BLaER1 (cell line): ENCODE data around the gene CFAP251.
"Not testable (repeated sequence)": the region's sequence is repeated elsewhere in the genome, so short reads cannot be mapped to it uniquely, and the experiment has no call there.

Experiments used
- H3K27ac ChIP-seq: shearing (Covaris generic); formaldehyde crosslinking; 2 replicates; pipeline ENCODE4 v1.8.1; 2022
- H3K27me3 ChIP-seq: shearing (Covaris generic); formaldehyde crosslinking; 2 replicates; pipeline ENCODE4 v1.8.1; 2022
- H3K36me3 ChIP-seq: shearing (Covaris generic); formaldehyde crosslinking; 2 replicates; pipeline ENCODE4 v1.8.1; 2022
- H3K4me1 ChIP-seq: shearing (Covaris generic); formaldehyde crosslinking; 2 replicates; pipeline ENCODE4 v1.8.1; 2022
- H3K4me2 ChIP-seq: shearing (Covaris generic); formaldehyde crosslinking; 2 replicates; pipeline ENCODE4 v1.8.1; 2022
- H3K4me3 ChIP-seq: shearing (Covaris generic); formaldehyde crosslinking; 2 replicates; pipeline ENCODE4 v1.8.1; 2022
- H3K9ac ChIP-seq: shearing (Covaris generic); formaldehyde crosslinking; 2 replicates; pipeline ENCODE4 v1.8.1; 2022
- H3K9me3 ChIP-seq: shearing (Covaris generic); formaldehyde crosslinking; 2 replicates; pipeline ENCODE4 v1.8.1; 2022
- H4K20me1 ChIP-seq: shearing (Covaris generic); formaldehyde crosslinking; 2 replicates; pipeline ENCODE4 v1.8.1; 2022
- Cebpa-rat ChIP-seq: shearing (Covaris generic); IDR thresholded peaks from 2 replicates; pipeline ENCODE4 v1.8.1; 2022

CFAP251 gene

GRCh38 chr12:121926874-121927706 lies 8.7 kb downstream of the CFAP251 start:
- Histone ChIP-seq H3K9ac (no peak overlapping the region), H3K4me3 (no peak overlapping the region), H3K9me3 (no peaks in the 10 kb centered on the region), H3K27me3 (no peaks in the 10 kb centered on the region), H3K36me3 (no peaks in the 10 kb centered on the region), H4K20me1 (no peaks in the 10 kb centered on the region), H3K4me1 (peaks cover 57% of the 10 kb centered on the region), H3K27ac (peak overlapping the region; percentile 36), H3K4me2 (peak overlapping the region; percentile 57)
- no peak for TF ChIP-seq Cebpa-rat

DNA sequence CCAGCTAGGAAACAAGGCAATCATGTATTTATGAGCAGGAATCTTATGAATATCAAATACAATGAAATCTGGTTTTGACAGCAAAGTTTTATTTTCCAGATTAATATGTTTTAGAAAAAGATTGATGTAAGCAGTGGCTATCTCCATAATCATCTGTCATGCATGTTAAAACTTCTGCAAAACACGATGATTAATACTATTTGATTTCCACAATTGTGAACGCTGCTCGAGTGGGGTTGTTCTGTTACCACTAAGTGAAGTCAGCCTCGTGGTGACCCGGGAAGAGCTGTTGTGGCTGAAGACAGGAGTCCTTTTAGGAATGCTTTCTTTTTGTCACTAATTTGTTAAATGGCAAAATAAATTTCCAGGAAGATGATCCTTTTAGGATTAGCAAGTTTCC lies 9.4 kb downstream of the CFAP251 start:
- Histone ChIP-seq H3K9ac (no peak overlapping the region), H3K36me3 (no peaks in the 10 kb centered on the region), H4K20me1 (no peaks in the 10 kb centered on the region), H3K4me1 (peaks cover 59% of the 10 kb centered on the region), H3K9me3 (no peaks in the 10 kb centered on the region), H3K4me2 (peak overlapping the region; percentile 57), H3K27ac (peak overlapping the region; percentile 36), H3K4me3 (no peak overlapping the region), H3K27me3 (no peaks in the 10 kb centered on the region)
- no peak for TF ChIP-seq Cebpa-rat

- H4K20me1 ChIP-seq, H3K4me3 ChIP-seq, H3K9me3 ChIP-seq, H3K4me2 ChIP-seq, H3K27me3 ChIP-seq, H3K9ac ChIP-seq, H3K27ac ChIP-seq, H3K36me3 ChIP-seq: not testable (repeated sequence)
- peaks cover 64% of the 10 kb centered on the region for H3K4me1 ChIP-seq
These were observed 11.2 kb downstream of the CFAP251 start for GRCh38 chr12:121929545-121929944.

GRCh38 chr12:121930862-121931261 lies 12.5 kb downstream of the CFAP251 start:
- Histone ChIP-seq H3K4me2 (peak overlapping the region; percentile 61), H3K36me3 (no peaks in the 10 kb centered on the region), H3K9me3 (no peaks in the 10 kb centered on the region), H3K27me3 (no peaks in the 10 kb centered on the region), H3K9ac (no peak overlapping the region), H3K4me1 (peaks cover 61% of the 10 kb centered on the region), H4K20me1 (no peaks in the 10 kb centered on the region), H3K27ac (peak overlapping the region; percentile 47), H3K4me3 (no peak overlapping the region)
- peak; percentile 49 for TF ChIP-seq Cebpa-rat

DNA sequence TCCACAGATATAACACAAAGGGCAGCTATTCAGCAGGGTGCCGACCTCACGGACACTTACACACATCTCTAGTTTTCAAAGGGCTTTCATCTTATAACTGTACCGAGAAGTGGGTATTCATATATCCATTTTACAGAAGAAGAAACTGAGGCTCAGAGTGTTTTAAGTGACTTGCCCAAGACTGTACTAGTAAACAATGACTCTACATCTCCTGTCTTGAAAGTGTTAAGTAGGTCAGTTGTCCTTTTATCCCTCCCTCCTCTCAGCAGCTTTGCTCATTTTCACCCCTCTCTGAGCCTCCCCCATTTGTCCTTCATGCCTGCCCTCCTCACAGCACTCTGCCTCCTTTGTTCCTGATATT lies 13.8 kb downstream of the CFAP251 start:
- H3K4me1 ChIP-seq = peaks cover 62% of the 10 kb centered on the region
- H3K27me3 ChIP-seq = no peaks in the 10 kb centered on the region
- peak overlapping the region; percentile 47 for H3K27ac ChIP-seq
- no peak for TF ChIP-seq Cebpa-rat
- peak overlapping the region; percentile 61 for H3K4me2 ChIP-seq
- no peaks in the 10 kb centered on the region for H4K20me1 ChIP-seq
- peaks cover 2% of the 10 kb centered on the region; the same call in 1 of the 2 replicates for H3K36me3 ChIP-seq
- H3K9ac ChIP-seq = no peak overlapping the region
- peaks cover 2% of the 10 kb centered on the region for H3K9me3 ChIP-seq
- H3K4me3 ChIP-seq = no peak overlapping the region

GRCh38 chr12:121932914-121933521 lies 14.6 kb downstream of the CFAP251 start:
- no peak for TF ChIP-seq Cebpa-rat
- Histone ChIP-seq H3K4me3 (no peak overlapping the region), H3K27ac (peak overlapping the region; percentile 47), H4K20me1 (no peaks in the 10 kb centered on the region), H3K27me3 (no peaks in the 10 kb centered on the region), H3K9me3 (peaks cover 11% of the 10 kb centered on the region), H3K36me3 (peaks cover 10% of the 10 kb centered on the region; the same call in 1 of the 2 replicates), H3K9ac (no peak overlapping the region), H3K4me1 (peaks cover 62% of the 10 kb centered on the region), H3K4me2 (peak overlapping the region; percentile 61)

GRCh38 chr12:121933522-121934308 lies 15.3 kb downstream of the CFAP251 start:
- peaks cover 13% of the 10 kb centered on the region; the same call in 1 of the 2 replicates for H3K36me3 ChIP-seq
- no peak overlapping the region for H3K4me3 ChIP-seq
- peak overlapping the region; percentile 27 for H3K4me2 ChIP-seq
- H3K27me3 ChIP-seq = no peaks in the 10 kb centered on the region
- H3K27ac ChIP-seq = peak overlapping the region; percentile 47
- peaks cover 13% of the 10 kb centered on the region for H3K9me3 ChIP-seq
- peaks cover 64% of the 10 kb centered on the region for H3K4me1 ChIP-seq
- H3K9ac ChIP-seq = no peak overlapping the region
- no peaks in the 10 kb centered on the region for H4K20me1 ChIP-seq
- TF ChIP-seq Cebpa-rat = no peak

DNA sequence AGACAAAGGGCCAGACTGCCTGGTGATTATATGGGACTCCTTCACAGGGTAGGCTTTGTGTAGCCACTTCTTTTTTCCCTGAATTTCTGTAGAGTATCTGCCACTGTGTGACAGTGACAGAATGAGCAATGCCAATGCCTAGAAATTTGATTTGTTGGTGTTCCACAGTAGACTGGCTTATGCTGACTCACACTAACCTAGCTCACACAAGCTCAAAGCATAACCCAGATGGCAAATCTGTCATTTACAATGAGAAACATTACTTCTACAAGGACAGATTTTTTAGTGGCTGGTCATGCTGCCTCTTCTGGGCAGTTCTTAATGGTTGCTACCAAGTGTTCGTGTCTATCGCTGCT lies 15.9 kb downstream of the CFAP251 start:
- Histone ChIP-seq H3K27ac (0 out of 2 replicates have a peak overlapping the region, but pooled peaks have one; percentile 47), H3K9me3 (peaks cover 13% of the 10 kb centered on the region), H3K36me3 (peaks cover 13% of the 10 kb centered on the region; the same call in 1 of the 2 replicates), H3K9ac (no peak overlapping the region), H3K4me2 (peak overlapping the region; percentile 27; the same call in 1 of the 2 replicates), H4K20me1 (no peaks in the 10 kb centered on the region), H3K4me1 (peaks cover 70% of the 10 kb centered on the region), H3K4me3 (no peak overlapping the region), H3K27me3 (no peaks in the 10 kb centered on the region)
- TF ChIP-seq Cebpa-rat = no peak

DNA sequence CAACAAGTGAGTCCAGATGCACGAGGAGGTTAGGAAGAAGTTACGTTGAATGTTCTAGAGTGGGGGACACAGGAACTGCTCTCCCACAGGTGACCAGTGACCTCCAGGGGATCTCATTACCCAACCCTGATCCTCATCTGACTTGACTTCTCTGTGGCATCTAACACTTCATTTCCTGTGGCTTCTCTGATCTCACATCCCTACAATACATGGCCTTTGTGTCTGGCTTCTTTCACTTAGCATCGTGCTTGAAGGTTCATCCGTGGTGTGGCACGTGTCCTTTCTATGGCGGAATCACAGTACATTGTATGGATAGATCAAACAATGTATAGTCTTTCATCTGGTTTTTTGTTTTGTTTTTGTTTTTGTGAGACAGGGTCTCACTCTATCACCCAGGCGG lies 19.3 kb downstream of the CFAP251 start:
- no peaks in the 10 kb centered on the region for H4K20me1 ChIP-seq
- H3K9me3 ChIP-seq = peaks cover 13% of the 10 kb centered on the region
- peaks cover 13% of the 10 kb centered on the region; the same call in 1 of the 2 replicates for H3K36me3 ChIP-seq
- no peak overlapping the region; the same call in 1 of the 2 replicates for H3K27ac ChIP-seq
- H3K27me3 ChIP-seq = no peaks in the 10 kb centered on the region
- H3K4me1 ChIP-seq = peaks cover 78% of the 10 kb centered on the region
- no peak overlapping the region for H3K9ac ChIP-seq
- H3K4me2 ChIP-seq = peak overlapping the region; percentile 33
- no peak for TF ChIP-seq Cebpa-rat
- 0 out of 2 replicates have a peak overlapping the region, but pooled peaks have one; percentile 11 for H3K4me3 ChIP-seq
